ENCODE results near the gene ALDH2.
"Not testable (repeated sequence)": the region's sequence is repeated elsewhere in the genome, so short reads cannot be mapped to it uniquely, and the experiment has no call there.

Gene ALDH2

DNA sequence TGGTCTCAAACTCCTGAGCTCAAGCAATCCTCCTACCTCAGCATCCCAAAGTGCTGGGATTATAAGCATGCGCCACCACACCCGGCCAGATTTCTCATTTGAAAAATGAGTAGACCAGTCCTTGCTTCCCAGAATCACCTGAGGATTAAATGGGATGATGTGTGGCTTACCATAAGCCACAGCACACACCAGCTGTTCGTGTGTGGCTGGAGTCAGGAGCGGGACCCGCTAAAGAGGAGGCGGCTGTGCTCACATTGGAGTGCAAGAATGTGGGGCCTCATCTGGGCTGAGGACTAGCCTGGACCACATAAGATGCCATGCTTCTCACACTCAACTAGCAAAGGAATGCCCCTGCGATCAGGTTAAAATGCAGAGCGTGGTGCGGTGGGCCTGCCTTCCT is 6.7 kb upstream of the ALDH2 start:
- FAIRE-seq: no peak

DNA sequence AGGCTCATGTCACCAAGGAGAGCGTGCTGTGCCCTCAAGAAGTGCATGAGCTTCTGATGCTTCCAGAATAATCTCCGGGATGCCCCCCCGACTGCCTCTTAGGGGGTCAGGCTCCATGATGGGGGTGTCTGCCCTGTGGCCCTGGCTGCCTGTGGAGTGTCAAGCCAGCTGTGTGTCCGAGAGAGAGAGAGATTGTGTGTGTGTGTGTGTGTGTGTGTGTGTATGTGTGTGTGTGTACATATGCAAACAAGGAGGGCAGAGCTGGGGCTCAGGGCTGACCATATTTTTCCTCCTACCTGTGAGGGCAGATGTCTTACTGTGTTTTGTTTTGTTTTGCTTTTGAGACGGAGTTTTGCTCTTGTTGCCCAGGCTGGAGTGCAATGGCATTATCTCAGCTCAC is 5.6 kb upstream of the ALDH2 start:
- no peak for FAIRE-seq

DNA sequence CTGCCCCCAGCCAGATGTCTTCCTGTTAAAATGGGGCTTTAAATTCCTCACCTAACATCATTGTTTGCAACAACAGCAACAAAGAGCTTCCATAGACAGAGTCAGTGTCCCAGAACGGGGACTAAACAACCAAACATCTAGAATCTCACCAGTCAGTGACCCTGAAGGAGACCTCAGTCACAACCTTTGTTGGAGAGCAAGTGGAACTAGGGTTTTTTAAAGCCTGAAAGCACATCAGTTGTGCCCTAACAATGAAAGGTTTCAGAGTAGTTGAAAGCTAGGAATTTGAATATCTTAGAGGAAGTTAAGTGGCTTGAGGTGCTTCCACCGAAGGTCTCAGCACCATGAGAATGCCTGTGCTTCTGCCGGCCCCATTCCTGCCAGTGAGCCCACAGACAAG is 5.0 kb upstream of the ALDH2 start:
- FAIRE-seq: no peak

DNA sequence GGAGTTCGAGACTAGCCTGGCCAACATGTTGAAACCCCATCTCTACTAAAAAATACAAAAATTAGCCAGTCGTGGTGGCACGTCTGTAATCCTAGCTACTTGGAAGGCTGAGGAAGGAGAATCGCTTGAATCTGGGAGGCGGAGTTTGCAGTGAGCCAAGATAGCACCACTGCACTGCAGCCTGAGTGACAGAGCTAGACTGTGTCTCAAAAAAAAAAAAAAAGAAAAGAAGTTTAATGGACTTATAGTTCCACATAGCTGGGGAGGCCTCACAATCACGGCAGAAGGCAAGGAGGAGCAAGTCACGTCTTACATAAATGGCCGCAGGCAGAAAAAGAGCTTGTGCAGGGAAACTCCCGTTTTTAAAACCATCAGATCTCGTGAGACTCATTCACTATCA is 3.2 kb upstream of the ALDH2 start:
- not testable (repeated sequence) for FAIRE-seq

DNA sequence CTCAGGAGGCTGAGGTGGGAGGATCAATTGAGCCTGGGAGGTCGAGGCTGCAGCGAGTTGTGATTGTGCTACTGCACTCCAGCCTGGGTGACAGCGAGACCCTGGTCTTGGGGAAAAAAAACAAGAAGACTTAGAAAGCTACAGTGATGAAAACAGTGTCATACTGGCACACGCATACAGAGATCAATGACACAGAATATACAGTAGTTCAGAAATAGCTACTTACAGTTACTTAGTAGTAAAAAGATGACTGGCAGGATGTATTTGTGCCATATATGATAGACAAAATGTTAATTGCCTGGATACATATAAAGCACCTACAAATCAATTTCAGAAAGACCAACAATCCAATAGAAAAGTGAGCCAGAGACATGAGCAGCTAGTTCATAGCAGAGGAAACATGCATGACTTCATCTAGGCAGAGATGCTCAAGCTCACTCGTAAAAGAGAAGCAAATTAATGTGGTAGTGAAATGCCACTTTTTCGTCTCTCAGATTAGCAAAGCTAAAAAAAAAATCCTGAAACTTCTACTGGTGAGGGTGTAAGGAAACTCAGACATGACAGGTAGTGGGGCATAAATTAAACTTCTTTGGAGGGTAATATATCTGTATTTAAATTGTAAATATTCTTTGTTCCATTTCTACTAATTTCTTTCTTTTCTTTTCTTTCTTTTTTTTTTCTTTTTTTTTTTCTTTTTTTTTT is 2.5 kb upstream of the ALDH2 start:
- no peak for FAIRE-seq

DNA sequence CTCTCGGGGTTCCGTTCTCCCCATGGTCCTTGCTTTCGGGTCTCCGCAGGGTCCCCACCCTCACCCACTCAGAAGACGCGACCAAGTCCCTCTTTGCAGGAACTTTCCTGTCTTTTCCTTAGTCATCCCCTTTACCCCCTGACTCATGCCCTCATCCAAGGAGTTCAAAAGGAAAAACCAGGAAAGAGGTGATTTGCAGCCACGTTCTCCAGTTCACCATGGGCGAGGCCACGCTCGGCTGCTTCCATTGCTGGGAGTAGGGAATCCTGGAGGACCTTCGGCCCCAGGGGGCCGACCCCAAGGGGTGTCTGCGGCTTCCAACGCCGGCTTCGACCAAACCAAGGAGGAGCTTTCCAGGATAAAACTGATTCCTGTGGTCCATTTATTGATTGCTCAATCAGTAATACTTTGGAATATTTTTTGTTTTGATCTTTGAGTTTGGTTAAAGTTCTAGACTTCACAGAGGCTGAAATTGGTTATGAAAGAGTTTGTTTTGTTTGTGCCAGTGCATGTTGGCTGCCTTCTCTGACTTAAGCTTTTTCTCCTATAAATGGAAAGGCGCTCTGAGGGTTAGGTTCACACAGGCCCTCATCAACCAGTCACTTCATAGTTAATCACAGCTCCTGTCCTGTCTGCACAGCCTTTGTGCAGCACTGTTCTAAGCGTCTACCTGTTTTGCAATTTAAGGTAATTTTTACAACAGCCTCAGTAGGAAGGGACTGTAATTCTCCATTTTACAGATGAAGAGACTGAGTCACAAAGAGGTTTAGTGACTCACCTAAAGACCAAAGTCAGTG is 827 bp downstream of the ALDH2 start:
- no peak for FAIRE-seq

DNA sequence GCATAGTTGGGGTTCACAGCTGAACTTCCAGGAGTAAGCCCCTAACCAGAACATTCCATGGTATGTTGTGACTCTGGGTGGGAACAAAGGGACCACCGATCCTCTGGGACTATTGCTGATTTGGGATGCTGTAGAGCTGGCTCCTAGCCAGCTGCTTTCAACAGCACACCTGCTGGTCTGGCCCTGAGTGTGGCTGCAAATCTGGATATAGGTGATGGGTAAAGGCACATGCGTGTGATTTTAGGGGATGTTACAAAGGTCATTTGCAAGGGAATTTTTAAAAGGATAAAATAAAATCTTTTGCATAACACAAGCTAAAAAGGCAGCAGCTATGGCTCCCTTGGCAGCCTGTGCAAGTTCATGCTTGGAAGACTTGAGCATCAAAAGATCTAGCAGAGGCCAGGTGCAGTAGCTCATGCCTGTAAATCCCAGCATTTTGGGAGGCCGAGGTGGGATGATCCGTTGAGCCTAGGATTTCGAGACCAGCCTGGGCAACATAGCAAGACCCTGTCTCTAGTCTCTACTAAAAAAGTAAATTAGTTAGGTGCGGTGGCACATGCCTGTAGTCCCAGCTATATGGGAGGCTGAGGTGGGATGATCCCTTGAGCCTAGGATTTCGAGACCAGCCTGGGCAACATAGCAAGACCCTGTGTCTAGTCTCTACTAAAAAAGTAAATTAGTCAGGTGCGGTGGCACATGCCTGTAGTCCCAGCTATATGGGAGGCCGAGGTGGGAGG is 1.6 kb downstream of the ALDH2 start:
- no peak for FAIRE-seq

DNA sequence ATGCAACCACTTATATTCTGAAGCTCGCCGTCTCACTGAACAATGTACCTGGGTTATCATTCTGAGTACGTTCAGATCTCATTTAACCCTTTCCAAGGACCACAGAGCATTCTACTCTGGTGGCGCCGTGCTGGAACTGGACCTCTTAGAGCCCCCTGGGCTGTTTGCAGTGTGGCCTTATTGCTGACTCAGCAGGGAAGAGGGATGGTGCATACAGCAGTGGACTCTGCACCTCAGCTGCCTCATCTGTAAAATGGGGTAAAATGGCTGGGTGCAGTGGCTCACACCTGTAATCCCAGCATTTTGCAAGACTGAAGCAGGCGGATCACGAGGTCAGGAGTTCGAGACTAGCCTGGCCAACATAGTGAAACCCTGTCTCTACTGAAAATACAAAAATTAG is 2.9 kb downstream of the ALDH2 start:
- no peak for FAIRE-seq

DNA sequence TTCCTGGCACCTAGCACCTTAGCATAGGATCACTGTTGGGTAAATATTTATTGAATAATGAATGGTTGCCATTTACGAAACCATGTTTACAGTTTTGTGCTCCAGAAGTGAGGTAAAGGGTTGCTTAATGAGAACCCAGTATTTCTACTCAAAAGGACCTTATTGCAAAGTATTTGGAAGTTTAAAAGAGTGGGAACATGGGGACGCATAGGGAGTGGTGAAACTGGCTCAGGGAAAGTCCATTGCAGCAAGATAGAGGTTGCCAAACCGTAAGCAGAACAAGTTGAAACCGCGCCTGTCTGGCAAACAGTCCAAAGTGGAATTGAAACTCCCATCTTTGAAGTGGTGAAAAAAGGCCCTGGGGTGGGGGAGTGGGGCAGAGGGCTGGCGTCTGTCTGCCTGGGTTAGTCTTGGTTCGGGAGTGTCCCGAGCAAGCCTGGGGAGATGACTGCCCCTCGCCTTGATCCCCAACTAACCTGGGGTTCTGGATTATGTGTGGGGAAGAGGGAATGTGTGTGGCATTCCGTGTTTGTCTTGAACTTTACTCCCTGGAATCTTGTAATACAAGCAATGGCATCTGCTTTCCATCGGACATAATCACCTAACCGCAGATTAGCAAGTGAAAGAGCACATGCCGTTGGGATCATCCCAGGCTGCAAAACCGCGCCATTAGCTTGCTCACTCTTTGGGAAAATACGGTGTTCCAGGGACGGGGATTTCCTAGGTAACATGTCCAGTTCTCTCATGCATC is 7.2 kb downstream of the ALDH2 start:
- FAIRE-seq: no peak

DNA sequence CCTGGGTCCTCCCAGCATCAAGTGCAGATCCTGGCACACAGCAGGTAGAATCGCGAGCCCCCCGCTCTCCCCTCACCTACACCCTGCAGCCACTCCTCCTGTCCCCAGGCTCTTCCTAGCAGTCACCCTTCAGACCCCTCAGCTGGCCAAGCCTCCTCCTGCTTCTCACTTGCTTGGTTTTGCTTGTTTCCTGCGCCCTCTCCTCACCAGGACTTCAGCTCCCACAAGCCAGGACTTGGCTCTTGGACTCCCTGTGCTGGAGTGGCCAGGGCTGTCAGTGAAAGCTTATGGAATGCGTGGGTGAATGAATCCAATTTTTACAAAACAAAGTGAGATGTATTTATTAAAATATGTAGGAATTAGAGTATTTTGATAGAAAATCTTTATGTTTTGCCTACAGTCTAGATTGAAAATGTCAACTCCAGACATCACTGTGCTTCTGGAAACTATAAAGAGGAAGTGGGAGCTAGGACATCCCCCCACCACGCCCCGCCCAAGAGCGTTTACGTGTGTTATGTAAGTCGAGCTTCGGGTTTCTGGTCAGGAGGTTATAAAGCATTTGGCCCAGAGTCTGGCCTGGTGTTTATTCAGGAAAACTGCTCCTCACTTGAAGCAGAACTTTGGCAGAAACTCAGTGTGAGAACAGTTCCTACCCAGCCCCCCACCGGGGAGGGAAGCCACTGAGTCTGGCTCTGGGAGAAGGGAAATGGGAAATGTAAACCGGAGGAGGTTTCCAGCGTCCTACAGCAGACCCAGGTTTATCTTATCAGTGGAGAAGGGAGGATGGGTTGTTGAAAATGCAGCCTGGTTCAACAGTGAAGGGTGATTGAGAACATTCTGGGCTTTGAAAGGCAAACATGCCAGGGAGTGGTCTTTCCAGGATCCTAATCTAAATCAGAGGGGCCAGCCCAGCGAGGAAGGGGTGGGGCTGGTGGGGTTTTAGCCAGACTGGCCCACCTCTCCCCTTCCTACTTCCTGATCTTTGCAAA is 8.8 kb downstream of the ALDH2 start:
- no peak for FAIRE-seq

DNA sequence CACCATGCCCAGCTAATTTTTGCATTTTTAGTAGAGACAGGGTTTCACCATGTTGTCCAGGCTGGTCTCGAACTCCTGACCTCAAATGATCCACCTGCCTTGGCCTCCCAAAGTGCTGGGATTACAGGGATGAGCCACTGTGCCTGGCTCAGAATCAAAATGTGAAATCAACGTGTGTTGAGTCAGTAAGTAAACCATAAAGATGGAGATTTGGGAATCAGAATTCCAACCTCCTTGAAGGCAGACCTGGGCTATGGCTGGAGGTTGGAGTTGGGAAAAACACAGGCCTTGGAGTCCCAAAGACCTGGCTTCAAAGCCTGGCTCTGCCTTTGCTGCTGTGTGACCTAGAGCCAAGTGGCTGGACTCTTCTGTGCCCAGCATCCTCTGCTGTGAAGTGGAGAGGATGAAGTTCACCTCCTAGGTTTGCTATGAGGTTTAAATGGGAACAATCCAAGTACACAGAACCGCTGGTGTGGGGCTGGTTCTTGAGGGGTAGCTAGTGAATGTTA is 10.2 kb downstream of the ALDH2 start:
- FAIRE-seq: no peak

DNA sequence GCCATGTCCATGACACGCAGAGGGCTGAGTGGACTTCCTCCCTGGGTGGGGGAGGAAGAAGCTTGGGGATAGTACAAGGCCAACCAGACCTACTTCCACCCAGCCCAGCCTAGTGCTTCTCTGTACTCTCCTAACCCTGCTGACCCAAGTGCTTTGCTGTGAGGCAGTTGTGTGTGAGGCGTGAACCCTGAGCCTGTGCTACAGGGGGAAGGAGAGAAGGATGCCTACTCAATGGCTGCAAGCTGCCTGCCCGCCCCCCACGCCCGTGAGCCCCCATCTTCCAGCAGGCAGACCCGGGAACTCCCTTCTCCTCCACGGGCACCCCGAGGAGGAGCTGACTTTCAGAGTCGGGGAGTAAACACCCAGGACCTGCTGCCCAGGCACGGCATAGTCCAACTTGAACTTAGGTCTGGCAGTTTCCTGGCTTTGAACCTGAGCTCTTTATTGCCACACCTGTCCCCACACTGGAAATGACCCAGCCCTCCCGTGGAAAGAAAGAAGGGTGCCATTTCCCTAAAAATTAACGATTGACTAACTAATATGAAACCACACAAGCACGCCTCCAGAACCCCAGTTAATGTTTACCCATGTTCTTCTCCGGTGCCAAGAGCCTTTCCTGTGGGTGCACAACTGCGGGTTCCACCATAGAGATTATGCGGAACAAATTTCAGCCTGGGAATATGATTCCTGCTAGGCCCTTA is 10.8 kb downstream of the ALDH2 start:
- FAIRE-seq: no peak

DNA sequence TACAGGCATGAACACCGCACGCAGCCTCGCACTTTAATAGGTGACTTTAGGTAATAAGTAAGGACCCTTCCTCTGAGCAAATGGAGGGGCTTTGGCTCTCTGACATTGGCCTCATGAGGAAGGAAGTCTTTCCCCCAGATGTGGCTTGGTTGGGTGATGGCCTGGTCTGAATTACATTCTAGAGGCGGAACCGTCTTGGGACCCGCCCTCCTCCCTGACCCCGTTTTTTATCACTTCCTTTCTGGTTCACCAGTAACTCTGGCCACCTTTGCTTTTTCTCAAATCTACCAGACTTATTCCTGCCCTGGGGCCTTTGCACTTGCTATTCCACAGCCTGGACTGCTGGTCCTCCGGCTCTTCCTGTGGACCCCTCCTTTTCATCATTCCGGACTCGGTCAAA is 13.4 kb downstream of the ALDH2 start:
- no peak for FAIRE-seq

DNA sequence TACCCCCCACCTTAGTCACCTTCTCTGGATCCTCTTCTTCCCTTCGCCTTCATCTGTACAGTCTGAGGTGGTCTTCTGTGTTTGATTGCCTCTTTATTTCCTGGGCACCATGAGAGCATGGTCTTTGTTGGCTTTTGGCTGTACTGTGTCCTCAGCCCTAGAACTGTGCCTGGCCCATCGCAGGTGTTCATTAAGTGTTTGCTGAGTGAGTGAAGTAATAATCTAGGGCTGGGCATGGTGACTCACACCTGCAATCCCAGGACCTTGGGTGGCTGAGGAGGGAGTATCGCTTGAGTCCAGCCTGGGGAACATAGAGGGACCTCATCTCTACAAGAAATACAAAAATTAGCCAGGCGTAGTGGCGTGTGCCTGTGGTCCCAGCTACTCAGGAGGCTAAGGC is 13.9 kb downstream of the ALDH2 start:
- no peak for FAIRE-seq

DNA sequence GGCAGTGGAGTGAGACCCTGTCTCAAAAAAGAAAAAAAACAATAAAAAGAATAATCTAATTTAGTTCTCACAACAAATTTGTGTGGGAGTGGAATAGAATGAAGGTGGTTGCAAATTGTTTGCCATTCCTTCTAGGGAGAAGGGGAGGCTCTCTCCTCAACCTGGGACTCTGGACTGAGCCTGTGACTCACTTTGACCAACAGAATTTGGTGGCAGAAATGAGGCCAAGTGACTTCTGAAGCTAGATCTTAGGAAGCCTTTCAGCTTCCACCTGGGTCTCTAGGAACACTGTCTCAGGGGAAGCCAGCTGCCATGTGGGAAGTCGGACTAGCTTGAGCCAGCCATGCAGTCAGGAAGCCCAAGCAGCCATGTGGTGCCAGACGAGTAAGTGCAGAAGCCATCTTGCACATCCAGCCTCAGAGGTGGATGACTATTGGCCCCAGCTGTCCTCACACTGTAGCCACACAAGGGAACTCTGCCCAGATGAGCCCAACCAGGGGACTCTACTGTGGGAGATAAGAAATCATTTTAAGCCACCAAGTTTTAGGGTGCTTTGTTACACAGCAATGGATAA is 14.4 kb downstream of the ALDH2 start:
- no peak for FAIRE-seq

DNA sequence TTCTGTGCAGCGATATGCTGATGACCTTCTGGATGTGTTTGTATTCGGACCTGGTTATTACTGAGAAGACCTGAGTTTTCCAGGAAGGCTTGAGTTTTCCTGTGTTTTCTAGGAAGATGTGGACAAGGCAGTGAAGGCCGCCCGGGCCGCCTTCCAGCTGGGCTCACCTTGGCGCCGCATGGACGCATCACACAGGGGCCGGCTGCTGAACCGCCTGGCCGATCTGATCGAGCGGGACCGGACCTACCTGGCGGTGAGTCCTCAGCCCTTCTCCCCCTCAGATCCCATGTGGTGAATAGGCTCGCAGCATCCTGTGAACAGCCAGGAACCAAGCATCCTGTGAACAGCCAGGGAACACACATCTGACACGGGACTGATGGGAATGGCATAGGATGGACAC is 16.3 kb downstream of the ALDH2 start:
- no peak for FAIRE-seq

DNA sequence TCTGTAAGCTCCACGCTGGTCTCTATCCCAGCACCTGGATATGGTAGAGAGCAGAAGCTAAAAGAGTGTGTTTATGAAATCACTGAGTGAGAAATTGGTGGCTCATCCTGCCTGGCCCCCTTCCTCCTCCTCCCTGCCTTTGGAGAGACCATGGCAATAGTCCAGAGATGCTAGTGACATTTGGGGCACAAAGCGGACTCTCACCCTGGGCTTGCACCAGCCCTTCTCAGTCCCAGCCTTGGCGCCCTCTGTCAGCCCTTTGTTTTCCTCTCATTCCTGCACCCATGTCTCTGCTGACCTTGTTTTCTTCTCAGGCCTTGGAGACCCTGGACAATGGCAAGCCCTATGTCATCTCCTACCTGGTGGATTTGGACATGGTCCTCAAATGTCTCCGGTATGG is 18.2 kb downstream of the ALDH2 start:
- FAIRE-seq: no peak

DNA sequence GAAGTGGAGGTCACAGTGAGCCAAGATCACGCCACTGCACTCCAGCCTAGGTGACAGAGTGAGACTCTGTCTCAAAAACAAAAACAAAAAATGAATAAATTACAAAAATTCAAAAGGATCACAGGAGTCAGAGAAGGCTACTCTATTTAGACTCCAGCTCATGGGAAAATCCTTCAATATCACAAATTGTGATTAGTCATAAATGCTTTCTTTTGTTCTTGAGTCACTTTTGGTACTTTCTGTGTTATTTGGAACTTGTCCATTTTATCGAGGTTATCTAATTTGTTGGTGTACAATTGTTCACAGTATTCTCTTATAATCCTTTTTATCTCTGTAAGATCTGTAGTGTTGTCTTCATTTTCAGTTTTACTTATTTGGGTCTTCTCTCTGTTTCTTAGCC is 18.9 kb downstream of the ALDH2 start:
- no peak for FAIRE-seq

DNA sequence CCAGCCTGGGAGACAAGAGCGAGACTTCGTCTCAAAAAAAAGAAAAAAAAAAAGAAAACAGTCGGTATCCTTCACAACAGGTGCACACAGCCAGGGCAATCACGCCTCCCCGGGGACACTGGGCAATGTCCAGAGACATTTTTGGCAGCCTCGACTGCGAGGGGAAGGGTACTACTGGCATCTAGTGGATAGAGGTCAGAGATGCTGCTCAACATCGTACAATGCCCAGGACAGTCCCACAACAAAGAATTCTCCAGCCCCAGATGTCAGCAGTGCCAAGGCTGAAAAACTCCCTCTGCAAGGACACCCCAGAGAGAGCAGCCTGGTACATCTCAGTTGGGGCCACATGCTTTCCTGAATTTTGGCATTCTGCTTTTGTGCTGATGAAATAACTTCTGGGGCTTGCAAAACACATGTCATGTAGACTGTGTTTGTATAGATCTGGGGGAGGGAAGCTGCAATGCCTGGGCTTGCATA is 21.5 kb downstream of the ALDH2 start:
- FAIRE-seq: no peak

DNA sequence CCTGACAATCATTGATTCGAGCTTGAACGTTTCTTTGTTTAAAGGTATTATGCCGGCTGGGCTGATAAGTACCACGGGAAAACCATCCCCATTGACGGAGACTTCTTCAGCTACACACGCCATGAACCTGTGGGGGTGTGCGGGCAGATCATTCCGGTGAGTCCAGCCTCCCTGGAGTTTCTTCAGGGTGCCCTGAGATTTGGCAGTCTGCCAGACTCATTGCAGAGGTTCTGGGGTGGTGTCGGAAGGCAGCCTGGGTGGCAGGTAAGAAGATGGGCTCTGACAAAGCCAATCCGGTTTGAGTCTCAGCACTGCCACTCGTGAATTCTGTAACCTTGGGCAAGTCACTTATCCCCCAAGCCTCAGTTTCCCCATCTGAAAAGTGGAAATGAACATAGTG is 23.0 kb downstream of the ALDH2 start:
- no peak for FAIRE-seq

DNA sequence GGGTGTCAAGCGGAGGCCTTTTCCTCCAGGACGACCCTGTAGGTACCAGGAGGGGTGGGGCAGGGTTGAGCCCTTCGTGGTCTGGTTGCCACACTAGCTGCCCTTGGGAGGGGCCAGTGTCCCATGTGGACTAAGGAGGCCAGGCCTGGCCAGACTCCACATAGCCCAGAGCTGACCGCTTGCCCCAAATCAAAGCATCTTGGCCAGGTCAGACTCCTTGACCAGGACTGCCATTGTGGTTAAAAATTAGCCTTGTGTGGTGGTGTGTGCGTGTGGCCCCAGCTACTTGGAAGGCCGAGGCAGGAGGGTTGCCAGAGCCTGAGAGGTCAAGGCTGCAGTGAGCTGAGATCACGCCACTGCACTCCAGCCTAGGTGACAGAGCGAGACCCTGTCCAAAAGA is 24.8 kb downstream of the ALDH2 start:
- no peak for FAIRE-seq

All from TTC549 (cell line).